ENCODE results near the gene SLC25A13. TPM values are rescaled to one million over a fixed set of nuclear protein-coding genes. Genes with fewer than 3 reads are reported as not detected.

SLC25A13 gene
- total RNA-seq, 4 donors from 2014 or later = 2.3 to 53.0 (median 39.3) TPM

DNA sequence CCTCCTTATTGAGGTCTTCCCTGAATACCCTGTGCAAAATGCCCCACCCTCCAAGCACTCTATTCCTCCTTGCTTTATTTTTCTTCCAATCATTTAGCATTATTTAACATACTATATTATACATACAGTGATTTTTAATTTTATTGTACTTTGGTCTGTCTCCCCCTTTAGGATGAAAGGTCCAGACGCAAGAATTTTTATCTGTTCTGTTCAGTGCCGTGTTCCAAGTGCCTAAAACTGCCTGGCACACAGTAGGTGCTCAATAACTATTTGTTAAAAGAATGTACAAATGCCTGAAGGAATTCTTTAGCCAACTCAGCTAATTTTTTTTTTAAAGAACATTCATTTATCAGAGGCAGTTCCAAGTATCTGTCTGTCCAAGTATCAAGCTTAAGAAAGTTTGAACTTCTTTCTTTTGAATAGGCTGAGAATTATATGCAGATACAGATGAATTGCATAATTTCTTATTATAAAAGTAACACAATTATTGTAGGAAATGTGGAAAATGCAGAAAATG lies 34.1 kb upstream of the SLC25A13 start:
- H3K36me3 ChIP-seq = no peaks in the 10 kb centered on the region
- no peaks in the 10 kb centered on the region for H3K4me1 ChIP-seq
- TF ChIP-seq, protein P1, sequence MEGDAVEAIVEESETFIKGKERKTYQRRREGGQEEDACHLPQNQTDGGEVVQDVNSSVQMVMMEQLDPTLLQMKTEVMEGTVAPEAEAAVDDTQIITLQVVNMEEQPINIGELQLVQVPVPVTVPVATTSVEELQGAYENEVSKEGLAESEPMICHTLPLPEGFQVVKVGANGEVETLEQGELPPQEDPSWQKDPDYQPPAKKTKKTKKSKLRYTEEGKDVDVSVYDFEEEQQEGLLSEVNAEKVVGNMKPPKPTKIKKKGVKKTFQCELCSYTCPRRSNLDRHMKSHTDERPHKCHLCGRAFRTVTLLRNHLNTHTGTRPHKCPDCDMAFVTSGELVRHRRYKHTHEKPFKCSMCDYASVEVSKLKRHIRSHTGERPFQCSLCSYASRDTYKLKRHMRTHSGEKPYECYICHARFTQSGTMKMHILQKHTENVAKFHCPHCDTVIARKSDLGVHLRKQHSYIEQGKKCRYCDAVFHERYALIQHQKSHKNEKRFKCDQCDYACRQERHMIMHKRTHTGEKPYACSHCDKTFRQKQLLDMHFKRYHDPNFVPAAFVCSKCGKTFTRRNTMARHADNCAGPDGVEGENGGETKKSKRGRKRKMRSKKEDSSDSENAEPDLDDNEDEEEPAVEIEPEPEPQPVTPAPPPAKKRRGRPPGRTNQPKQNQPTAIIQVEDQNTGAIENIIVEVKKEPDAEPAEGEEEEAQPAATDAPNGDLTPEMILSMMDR (IDR thresholded peaks at IDR 0.05) = no peak
- TF ChIP-seq POLR2A (IDR thresholded peaks at IDR 0.05) = no peak
- no peaks in the 10 kb centered on the region for H3K9me3 ChIP-seq
- H3K4me3 ChIP-seq = no peak overlapping the region
- no peak overlapping the region for H3K27ac ChIP-seq
- no peak for DNase-seq
- no peaks in the 10 kb centered on the region for H3K27me3 ChIP-seq
- intact Hi-C loops (cut with DNase I; ENCODE audit: low total_unique reads) = no loop called here

DNA sequence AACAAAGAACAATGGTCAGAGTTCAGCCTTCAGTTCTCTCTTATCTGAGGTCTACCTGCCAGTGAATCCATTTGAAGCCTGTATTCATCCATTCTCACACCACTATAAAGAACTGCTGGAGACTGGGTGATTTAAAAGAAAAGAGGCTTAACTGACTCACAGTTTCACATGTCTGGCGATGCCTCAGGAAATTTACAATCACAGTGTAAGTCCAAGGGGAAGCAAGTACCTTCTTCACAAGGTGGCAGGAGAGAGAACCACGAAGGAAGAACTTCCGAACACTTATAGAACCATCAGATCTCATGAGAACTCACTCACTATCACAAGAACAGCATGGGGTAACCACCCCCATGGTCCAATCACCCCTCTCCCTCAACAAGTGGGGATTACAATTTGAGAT lies 33.0 kb upstream of the SLC25A13 start:
- no peaks in the 10 kb centered on the region for H3K9me3 ChIP-seq

DNA sequence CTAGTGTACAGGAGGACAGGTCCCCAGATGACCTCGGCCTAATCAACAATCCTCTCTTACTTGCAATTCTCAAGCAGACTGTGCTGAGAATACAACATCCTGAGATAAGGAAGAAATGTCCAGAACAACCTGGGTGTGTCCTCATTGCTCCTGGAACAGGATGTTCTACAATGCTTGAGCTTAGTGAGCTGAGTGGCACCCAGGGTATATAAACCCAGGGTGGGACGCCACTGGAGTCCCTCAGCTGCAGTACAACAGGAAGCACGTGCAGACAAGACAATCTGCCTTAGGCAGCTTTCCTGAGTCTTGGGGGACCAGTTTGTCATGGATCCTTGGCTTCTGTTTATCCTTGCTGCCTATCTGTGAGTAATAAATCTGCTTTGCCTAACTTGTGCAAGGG lies 27.7 kb upstream of the SLC25A13 start:
- Histone ChIP-seq H3K4me1 (no peaks in the 10 kb centered on the region), H3K36me3 (no peaks in the 10 kb centered on the region), H3K4me3 (no peak overlapping the region), H3K9me3 (no peaks in the 10 kb centered on the region), H3K27me3 (no peaks in the 10 kb centered on the region), H3K27ac (no peak overlapping the region)
- TF ChIP-seq, protein P1 (IDR thresholded peaks at IDR 0.05) = no peak
- TF ChIP-seq POLR2A (IDR thresholded peaks at IDR 0.05) = no peak
- intact Hi-C loops (cut with DNase I; ENCODE audit: low total_unique reads) = no loop called here
- DNase-seq = no peak

More for the DNA sequence above, 33.0 kb upstream of the SLC25A13 start:
- Histone ChIP-seq H3K4me1 (no peaks in the 10 kb centered on the region), H3K27ac (no peak overlapping the region), H3K4me3 (no peak overlapping the region), H3K27me3 (no peaks in the 10 kb centered on the region), H3K36me3 (no peaks in the 10 kb centered on the region)
- DNase-seq = no peak
- TF ChIP-seq POLR2A (IDR thresholded peaks at IDR 0.05) = no peak
- TF ChIP-seq, protein P1 (IDR thresholded peaks at IDR 0.05) = no peak
- intact Hi-C loops (cut with DNase I; ENCODE audit: low total_unique reads) = no loop called here

DNA sequence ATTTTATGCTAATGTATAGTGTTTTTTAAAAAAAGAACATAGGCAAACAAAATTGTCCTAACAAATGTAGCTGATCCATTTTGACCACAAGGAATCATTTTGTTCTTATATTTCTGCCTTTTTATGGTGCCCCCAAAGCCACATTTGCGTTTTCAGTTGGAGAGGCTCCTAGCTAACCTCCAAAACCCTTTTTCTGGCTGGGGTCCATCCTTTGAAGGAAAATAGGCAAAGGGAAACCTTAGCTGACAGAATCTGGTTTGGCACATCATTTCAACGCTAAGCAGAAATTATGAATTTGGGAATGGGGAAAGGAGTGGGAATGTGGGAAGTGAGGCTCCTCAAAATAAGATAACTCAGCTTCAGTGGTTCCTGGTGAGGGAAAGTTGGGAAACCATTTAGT lies 25.6 kb upstream of the SLC25A13 start:
- Histone ChIP-seq H3K36me3 (no peaks in the 10 kb centered on the region), H3K9me3 (no peaks in the 10 kb centered on the region), H3K4me3 (no peak overlapping the region), H3K4me1 (no peaks in the 10 kb centered on the region), H3K27me3 (no peaks in the 10 kb centered on the region), H3K27ac (no peak overlapping the region)
- intact Hi-C loops (cut with DNase I; ENCODE audit: low total_unique reads) = no loop called here
- no peak for TF ChIP-seq POLR2A (IDR thresholded peaks at IDR 0.05)
- TF ChIP-seq, protein P1 (IDR thresholded peaks at IDR 0.05) = no peak
- no peak for DNase-seq

DNA sequence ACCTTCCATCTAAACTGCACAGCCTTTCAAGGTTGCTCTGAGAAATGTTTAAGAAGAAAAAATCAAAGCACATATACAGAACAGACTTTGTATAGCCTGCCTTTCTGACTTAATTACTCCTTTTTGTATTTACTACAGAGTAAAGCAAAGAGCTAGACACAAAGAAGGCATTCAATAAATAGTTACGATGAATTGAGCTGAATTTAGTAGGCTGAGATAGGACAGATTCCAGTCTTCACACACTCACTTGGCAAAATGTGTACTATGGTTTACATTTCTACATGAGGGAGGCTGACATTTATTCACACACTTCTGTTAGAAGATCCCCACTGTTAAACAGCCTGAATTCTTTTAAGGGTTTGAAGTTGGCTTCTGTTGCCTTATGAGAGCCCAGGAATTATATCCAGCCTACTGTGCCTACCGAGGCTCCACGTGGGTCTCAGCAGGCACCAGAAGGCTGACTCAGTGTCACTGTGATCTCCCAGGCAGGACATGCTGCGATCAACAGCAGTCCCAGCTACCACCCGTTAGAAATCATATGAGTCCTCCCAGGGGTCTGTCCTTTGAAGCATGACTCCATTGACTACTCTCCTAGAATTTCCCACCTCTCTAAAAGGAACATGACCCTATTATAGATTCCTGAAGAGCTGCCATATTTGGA lies 24.5 kb upstream of the SLC25A13 start:
- TF ChIP-seq, protein P1 (IDR thresholded peaks at IDR 0.05) = no peak
- no peak for TF ChIP-seq POLR2A (IDR thresholded peaks at IDR 0.05)
- intact Hi-C loops (cut with DNase I; ENCODE audit: low total_unique reads) = no loop called here
- Histone ChIP-seq H3K4me3 (no peak overlapping the region), H3K4me1 (no peaks in the 10 kb centered on the region), H3K36me3 (no peaks in the 10 kb centered on the region), H3K27me3 (no peaks in the 10 kb centered on the region), H3K9me3 (no peaks in the 10 kb centered on the region), H3K27ac (no peak overlapping the region)
- no peak for DNase-seq

All from uterus (tissue), 4 donors.